ENCODE results near the gene EPB41.

EPB41 gene

DNA sequence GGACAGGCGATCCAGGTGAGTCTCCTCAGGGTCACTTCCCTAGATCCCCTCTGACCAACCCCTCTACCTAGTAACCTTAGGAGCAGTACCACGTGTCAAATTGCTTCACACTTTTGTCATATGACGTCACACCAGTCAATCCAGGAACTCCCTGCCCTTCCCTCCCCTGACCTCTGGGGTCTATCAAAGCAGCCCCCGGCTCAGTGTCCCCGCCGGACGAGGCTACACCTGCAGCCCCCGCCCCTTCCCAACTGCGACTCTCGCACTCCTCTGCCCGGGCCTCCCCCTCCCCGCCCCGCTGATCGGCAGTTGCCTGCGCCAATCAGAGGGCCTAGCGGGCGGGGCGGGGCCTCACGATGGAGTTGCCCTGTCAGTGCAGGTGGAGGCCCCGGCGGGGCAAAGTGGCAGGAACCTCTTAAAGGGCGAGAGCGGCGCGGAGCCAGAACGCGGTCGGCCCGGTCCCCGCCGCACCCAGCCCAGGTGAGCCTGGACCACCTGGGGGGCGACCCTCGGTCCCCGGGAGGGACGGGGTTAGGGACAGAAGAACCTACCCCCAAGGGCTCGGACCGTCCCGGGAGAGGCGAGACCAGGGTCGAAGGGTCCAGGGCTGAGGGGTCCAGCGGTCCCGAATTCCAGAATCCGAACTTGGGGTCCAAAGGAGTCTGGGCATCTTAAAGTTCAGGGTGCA lies 27.5 kb upstream of the EPB41 start:
- H3K4me3 ChIP-seq (ENCODE audit: low read length): peak overlapping the region; percentile 82
- DNase-seq (ENCODE audit: low read depth): peak; percentile 65
- no peak for TF ChIP-seq CTCF (conservative IDR thresholded peaks at IDR 0.05; ENCODE audit: low read length)

DNA sequence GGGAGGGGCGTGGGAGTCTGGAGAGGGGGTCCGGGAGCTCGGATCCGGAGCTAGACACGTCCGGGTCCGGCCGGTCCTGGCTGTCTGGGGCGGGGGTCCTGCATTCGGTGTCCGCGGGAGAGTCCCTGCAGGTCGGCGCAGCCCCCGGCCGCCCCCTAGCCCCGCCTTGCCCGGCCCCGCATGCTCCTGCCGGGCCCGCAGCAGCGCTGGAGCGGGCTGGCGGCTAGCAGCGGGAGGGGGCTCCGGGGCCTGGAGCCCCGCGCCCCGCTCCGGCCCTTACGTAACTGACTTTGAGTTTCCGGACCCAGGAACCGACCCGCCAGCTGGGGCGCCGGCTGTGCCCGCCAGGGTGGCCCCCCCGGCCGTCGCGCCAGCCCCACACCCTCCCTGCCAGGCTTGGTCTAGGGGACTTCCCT lies 26.9 kb upstream of the EPB41 start:
- TF ChIP-seq CTCF (conservative IDR thresholded peaks at IDR 0.05; ENCODE audit: low read length): no peak
- DNase-seq (ENCODE audit: low read depth): no peak
- H3K4me3 ChIP-seq (ENCODE audit: low read length): peak overlapping the region; percentile 82

- no peak for DNase-seq (ENCODE audit: low read depth)
- peak overlapping the region; percentile 82 for H3K4me3 ChIP-seq (ENCODE audit: low read length)
- TF ChIP-seq CTCF (conservative IDR thresholded peaks at IDR 0.05; ENCODE audit: low read length): no peak
Observed at GRCh38 chr1:28887835-28888682, 26.3 kb upstream of the EPB41 start.

DNA sequence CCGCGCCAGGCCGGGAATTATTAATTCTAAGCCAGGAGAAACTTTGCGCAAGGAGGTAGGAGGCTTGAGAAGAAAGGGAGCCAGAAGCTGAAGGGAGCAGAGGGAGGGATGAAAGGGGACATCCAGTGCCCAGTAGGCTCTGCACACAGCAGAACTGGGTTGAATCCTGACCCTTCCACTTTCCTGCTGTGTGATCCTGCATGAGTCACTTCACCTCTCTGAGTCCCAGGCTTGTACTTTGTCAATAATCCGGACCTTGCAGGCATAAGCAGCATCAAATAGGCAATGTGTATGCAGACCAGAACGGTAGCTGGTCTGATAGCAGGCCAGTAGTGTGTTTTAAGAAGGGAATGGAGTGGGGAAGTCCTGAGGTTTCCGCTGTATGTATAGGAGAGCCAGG lies 25.5 kb upstream of the EPB41 start:
- no peak overlapping the region for H3K4me3 ChIP-seq (ENCODE audit: low read length)
- no peak for DNase-seq (ENCODE audit: low read depth)
- TF ChIP-seq CTCF (conservative IDR thresholded peaks at IDR 0.05; ENCODE audit: low read length): no peak

DNA sequence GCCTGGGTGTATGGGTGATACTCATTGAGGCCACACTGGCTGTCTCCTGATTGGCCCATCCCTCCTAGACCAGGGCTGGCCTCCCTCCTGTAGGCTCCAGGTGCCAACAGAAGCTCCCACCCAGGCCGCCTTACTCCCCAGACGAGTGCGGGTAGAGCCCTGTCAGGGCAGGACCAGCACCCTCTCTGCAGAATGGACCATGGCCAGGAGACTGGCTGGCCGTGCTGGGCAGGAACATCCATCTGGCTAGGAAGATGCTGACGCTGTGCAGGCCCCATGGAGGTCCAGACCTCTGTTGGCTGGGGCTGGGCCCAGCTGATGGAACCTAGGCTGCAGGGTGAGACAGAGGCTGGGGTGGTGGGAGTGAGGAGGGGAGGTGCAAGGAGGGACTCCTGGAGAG lies 25.0 kb upstream of the EPB41 start:
- H3K4me3 ChIP-seq (ENCODE audit: low read length): no peak overlapping the region
- TF ChIP-seq CTCF (conservative IDR thresholded peaks at IDR 0.05; ENCODE audit: low read length): no peak
- DNase-seq (ENCODE audit: low read depth): no peak

GRCh38 chr1:28890435-28890834 lies 23.9 kb upstream of the EPB41 start:
- no peak for DNase-seq (ENCODE audit: low read depth)
- no peak for TF ChIP-seq CTCF (conservative IDR thresholded peaks at IDR 0.05; ENCODE audit: low read length)

DNA sequence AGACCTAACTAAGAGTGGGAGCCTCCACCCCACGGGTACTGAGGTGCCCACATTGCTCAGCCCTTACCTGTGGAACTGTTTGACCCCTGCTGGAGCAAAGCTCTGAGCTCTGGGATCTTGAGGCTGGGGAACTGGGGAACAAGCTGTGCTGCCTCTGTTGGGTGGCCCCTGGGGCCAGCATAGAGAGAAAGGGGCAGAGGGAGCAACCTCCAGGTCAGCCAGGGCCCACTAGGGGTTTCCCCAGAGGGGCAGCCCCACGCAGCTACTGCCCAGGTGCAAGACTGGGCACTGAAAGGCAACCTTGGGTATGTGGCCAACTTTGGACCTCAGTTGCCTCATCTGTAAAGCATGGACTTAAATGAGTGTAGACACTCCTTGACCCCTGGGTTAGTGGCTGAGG lies 23.5 kb upstream of the EPB41 start:
- H3K4me3 ChIP-seq (ENCODE audit: low read length): no peak overlapping the region
- DNase-seq (ENCODE audit: low read depth): no peak
- TF ChIP-seq CTCF (conservative IDR thresholded peaks at IDR 0.05; ENCODE audit: low read length): no peak

More at GRCh38 chr1:28890435-28890834, 23.9 kb upstream of the EPB41 start:
- H3K4me3 ChIP-seq (ENCODE audit: low read length): no peak overlapping the region
